Cardiac muscle cell (in vitro differentiated cells and primary cell): ENCODE results near the gene LAG3. TPM values are rescaled to one million over a fixed set of nuclear protein-coding genes. Genes with fewer than 3 reads are reported as not detected.

Experiments used
- DNase-seq, 2 donors: peaks; one replicate each; pipeline versions ENCODE4 v3.0.0 to v3.0.0-alpha.2; 2010 to 2017; ENCODE audit warnings: low read depth in 1 of 2, low spot score in 1 of 2
- H3K27ac ChIP-seq: fragments of 200-600 bp; sonication (generic); 2 replicates; pipeline ENCODE4 v1.5.1; 2016
- H3K27me3 ChIP-seq: fragments of 200-600 bp; sonication (generic); 2 replicates; pipeline ENCODE4 v1.6.0; 2016; ENCODE audit warnings: control low read depth
- H3K36me3 ChIP-seq: fragments of 200-600 bp; sonication (generic); 2 replicates; pipeline ENCODE4 v1.5.1; 2016; ENCODE audit warnings: control low read depth
- H3K4me1 ChIP-seq: fragments of 200-600 bp; sonication (generic); 2 replicates; pipeline ENCODE4 v1.8.1; 2017; ENCODE audit warnings: low read depth, mild to moderate bottlenecking, mixed run types
- H3K4me3 ChIP-seq: fragments of 200-600 bp; sonication (generic); 2 replicates; pipeline ENCODE4 v1.5.1; 2016; ENCODE audit warnings: mild to moderate bottlenecking
- H3K9me3 ChIP-seq: fragments of 200-600 bp; sonication (generic); 2 replicates; pipeline ENCODE4 v1.5.1; 2017; ENCODE audit warnings: low read depth, mild to moderate bottlenecking, control low read depth
- CTCF ChIP-seq: IDR thresholded peaks from 2 replicates; pipeline ENCODE4 v1.5.1; 2012; ENCODE audit warnings: low read depth, mild to moderate bottlenecking, low read length
- polyA plus RNA-seq: library from polyadenylated mRNA; unstranded; fragments of >200 nt; fragmentation: Nextera tagmentation; extraction: Ambion mirVana; gene quantifications from 2 replicates; pipeline ENCODE4 v1.2.1, GENCODE V29; 2016
- total RNA-seq: library from RNA; depleted of rRNA; stranded (reverse); fragments of >200 nt; gene quantifications from 2 replicates; pipeline ENCODE4 v1.2.3, GENCODE V29; 2016

Gene LAG3
- total and polyA plus RNA-seq, 2 experiments from 2014 or later, result 0.15 TPM; not detected in 1

DNA sequence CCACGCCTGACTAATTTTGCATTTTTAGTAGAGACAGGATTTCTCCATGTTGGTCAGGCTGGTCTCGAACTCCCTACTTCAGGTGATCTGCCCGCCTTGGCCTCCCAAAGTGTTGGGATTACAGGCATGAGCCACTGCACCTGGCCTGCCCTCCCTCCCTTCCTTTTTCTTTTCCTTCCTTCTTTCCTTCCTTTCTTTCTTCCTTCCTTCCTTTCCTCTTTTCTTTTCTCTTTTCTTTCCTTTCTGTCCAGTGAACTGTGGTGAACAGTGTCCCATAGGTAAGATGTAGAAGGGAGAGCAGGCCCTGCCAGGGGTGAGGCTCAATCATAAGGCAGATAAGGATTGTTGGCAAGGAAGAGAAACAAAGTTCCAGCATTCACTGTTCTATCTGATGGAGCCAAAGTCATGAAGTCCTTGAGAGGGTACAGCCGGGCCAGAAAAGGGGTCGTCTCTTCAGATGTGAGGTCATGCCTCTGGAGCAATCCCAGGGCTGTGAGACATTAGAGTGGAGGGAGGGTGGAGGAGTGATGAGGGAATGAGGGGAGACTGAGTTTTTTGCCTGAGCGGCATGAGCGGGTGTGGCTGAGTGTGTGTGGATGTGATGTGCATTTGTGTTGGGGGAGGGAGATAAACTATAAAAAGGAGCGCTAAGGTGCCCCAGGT lies 15.2 kb upstream of the LAG3 start:
- peak overlapping the region; percentile 74 for H3K27ac ChIP-seq
- no peak for TF ChIP-seq CTCF

DNA sequence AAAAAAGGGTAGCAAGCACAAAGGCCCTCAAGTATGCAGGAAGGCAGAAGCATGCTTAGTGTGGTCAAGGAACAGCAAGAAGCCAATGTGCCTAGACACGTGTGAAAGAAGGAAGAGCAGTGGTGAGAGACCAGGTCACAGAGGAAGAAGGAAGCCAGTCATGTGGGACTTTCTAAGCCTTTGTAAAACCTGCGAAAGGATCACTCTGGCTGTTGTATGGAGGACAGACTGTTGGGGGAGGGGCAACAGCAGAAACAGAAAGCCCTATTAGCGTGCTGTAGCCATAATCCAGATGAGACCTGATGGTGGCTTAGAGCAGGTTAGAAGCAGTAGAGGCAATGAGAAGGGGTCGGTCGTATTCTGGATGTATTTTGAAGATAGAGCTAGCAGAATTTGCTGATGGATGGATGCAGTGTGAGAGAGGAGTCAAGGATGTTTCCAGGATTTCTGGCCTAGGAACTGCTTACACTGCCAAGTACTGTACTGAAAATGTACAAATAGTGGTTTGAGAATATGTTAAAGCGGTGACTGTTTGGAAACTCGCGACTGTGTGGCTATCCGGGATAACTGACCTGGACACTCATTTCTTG lies 13.7 kb upstream of the LAG3 start:
- no peaks in the 10 kb centered on the region for H3K9me3 ChIP-seq
- H3K4me1 ChIP-seq, result peaks cover 26% of the 10 kb centered on the region
- no peak overlapping the region for H3K4me3 ChIP-seq
- H3K27ac ChIP-seq, result no peak overlapping the region
- TF ChIP-seq CTCF, result no peak
- no peaks in the 10 kb centered on the region for H3K27me3 ChIP-seq
- H3K36me3 ChIP-seq, result no peaks in the 10 kb centered on the region
- DNase-seq, result no peak

More for the DNA sequence above, 15.2 kb upstream of the LAG3 start:
- Histone ChIP-seq H3K36me3 (no peaks in the 10 kb centered on the region), H3K4me1 (peaks cover 20% of the 10 kb centered on the region), H3K27me3 (no peaks in the 10 kb centered on the region), H3K4me3 (no peak overlapping the region), H3K9me3 (no peaks in the 10 kb centered on the region)
- DNase-seq, result peak in 1 of 2 donors; percentile 43

- H3K4me1 ChIP-seq, result peaks cover 23% of the 10 kb centered on the region
- H3K36me3 ChIP-seq, result no peaks in the 10 kb centered on the region
- H3K27me3 ChIP-seq, result no peaks in the 10 kb centered on the region
- no peaks in the 10 kb centered on the region for H3K9me3 ChIP-seq
- H3K4me3 ChIP-seq, result no peak overlapping the region
- TF ChIP-seq CTCF, result no peak
- no peak overlapping the region for H3K27ac ChIP-seq
- DNase-seq, result no peak
Observed at GRCh38 chr12:6759741-6760140, 12.6 kb upstream of the LAG3 start.

GRCh38 chr12:6763380-6763779 lies 8.9 kb upstream of the LAG3 start:
- no peak for DNase-seq
- H3K4me3 ChIP-seq, result no peak overlapping the region
- TF ChIP-seq CTCF, result no peak
- no peaks in the 10 kb centered on the region for H3K36me3 ChIP-seq
- H3K4me1 ChIP-seq, result peaks cover 24% of the 10 kb centered on the region
- H3K27ac ChIP-seq, result peak overlapping the region; percentile 95
- no peaks in the 10 kb centered on the region for H3K9me3 ChIP-seq
- no peaks in the 10 kb centered on the region for H3K27me3 ChIP-seq

DNA sequence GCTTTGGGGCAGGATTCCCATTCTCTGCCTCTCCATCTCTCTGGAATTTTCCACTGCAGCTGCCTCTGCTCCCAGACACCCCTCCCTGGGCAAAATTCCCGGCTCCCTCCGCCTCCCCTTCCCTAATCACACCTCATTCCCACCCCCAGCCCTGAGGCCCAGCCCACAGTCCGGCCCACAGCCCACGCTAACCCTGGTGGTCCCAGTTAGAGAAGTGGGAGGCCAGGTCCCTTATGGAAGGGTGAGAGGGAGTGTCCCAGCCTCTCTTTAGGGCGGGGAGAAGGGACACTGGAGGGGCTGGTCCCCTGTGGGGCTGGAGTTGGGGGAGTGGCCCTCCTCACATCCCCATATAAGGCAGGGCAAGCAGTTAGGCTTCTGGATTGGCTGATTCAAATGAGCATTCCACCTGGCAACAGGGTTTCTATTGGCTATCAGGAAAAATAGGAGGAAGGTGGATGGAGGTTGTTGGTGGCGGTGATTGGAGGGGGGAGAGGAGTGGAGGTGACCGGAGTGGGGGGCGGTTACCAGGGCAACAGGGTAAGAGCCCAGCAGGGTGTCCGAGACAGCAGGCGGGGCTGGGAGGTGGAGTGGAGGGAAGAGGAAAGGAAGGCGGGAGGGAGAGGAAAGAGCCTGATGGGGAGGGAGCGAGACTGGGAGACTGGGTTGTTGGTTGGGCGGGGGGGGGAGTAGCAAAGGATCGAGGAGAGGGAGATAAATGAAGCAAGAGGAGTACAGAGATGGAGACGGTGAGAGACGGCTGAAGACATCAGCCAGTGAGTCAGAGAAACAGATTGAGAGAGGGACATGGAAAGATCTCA lies 8.1 kb upstream of the LAG3 start:
- H3K9me3 ChIP-seq, result no peaks in the 10 kb centered on the region
- H3K36me3 ChIP-seq, result no peaks in the 10 kb centered on the region
- H3K4me1 ChIP-seq, result peaks cover 30% of the 10 kb centered on the region
- peak overlapping the region; percentile 95 for H3K27ac ChIP-seq
- H3K27me3 ChIP-seq, result no peaks in the 10 kb centered on the region
- H3K4me3 ChIP-seq, result peak overlapping the region; percentile 93
- DNase-seq, result peak; percentile 97 to 99
- no peak for TF ChIP-seq CTCF
